ENCODE measurements around the gene ACAD8.
"Not testable (repeated sequence)": the region's sequence is repeated elsewhere in the genome, so short reads cannot be mapped to it uniquely, and the experiment has no call there.

The ACAD8 gene

DNA sequence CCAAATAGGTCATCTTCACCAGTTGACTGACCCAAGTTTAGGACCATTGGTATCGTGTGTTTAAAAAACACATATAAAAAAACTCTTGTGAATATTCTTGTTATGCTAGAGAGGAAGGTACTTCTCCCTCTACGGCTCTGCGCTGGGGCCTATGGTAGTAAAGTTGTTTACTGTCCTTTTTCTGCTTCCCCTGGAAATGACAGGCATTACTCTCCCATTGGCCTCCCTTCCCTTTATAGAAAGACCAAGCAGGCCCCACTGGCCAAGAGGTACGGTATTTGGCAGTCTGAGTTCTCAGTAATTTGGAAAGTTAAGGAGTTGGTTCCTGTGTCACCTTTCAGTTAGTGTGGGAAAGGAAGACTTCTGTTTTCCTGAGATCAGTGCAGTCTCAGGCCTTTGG, 6.7 kb upstream of the ACAD8 start:
- TF ChIP-seq, protein P1, sequence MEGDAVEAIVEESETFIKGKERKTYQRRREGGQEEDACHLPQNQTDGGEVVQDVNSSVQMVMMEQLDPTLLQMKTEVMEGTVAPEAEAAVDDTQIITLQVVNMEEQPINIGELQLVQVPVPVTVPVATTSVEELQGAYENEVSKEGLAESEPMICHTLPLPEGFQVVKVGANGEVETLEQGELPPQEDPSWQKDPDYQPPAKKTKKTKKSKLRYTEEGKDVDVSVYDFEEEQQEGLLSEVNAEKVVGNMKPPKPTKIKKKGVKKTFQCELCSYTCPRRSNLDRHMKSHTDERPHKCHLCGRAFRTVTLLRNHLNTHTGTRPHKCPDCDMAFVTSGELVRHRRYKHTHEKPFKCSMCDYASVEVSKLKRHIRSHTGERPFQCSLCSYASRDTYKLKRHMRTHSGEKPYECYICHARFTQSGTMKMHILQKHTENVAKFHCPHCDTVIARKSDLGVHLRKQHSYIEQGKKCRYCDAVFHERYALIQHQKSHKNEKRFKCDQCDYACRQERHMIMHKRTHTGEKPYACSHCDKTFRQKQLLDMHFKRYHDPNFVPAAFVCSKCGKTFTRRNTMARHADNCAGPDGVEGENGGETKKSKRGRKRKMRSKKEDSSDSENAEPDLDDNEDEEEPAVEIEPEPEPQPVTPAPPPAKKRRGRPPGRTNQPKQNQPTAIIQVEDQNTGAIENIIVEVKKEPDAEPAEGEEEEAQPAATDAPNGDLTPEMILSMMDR (IDR thresholded peaks at IDR 0.05; ENCODE audit: low read length, missing control alignments): no peak
- no peak overlapping the region for H3K4me3 ChIP-seq (replicated peaks; ENCODE audit: low read depth, low read length)
- DNase-seq (ENCODE audit: low read depth): no peak

DNA sequence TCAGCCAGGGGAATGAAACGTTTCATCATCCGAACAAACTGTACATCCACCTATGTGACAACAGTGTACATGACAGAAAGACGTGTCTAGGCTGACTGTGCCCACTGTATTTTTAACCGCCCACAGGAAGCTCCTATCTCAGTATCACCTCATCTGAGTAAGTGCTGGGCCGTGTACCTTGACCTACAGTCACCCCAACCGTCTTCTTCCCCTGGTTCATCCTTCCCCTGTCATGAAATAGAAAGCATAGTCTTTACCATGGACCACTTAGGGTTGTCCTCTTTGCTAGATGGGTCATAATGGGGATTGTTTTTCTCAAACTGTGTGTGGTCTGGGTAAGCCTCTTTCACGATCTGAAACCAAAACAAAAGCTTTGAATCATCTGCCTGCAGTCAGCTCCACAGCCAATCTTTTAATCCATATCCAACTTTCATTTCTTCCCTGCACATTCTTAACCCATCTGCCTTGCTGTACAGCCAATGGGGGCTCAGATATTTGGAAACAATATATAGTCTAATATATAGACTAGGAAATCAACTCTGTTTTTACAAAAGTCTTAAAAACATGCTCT, 4.4 kb upstream of the ACAD8 start:
- DNase-seq (ENCODE audit: low read depth): no peak
- TF ChIP-seq, protein P1 (IDR thresholded peaks at IDR 0.05; ENCODE audit: low read length, missing control alignments): no peak
- no peak overlapping the region for H3K4me3 ChIP-seq (replicated peaks; ENCODE audit: low read depth, low read length)

DNA sequence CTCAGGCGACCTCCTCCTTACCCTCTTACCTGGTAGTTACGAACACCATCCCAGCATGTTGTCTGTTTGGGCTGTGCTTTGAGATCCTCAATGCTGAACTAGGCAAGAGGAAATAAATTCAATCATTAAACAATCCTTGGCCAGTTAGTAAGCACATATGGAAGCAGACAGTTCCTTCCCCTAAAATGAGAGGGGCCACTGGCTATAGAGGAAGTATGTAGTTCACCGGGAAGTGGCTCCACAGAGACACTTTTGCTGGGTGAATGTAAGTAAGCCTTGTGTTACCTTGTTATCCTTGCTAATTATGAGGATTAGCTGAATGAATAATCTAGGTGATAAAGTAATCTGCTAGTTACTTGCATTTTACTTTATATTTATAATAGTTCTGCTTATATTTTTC, 3.1 kb upstream of the ACAD8 start:
- H3K4me3 ChIP-seq (replicated peaks; ENCODE audit: low read depth, low read length): no peak overlapping the region
- no peak for DNase-seq (ENCODE audit: low read depth)
- TF ChIP-seq, protein P1 (IDR thresholded peaks at IDR 0.05; ENCODE audit: low read length, missing control alignments): no peak

DNA sequence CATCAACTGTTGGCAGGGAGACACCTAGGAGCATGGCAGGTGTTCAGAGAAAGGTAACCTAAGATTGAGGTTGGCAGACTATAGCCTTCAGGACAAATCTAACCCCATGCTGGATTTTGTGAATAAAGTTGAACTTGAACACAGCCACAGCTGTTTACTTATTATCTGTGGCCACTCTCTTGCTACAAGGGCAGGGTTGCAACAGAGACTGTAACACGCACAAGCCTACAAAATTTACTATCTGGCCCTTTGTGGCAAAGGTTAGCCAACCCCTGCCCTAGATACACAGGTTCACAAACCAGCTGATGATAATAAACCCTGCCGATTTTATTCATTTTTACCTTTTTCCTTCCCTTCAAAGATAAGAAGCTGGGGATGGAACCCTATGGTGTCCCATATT, 2.7 kb upstream of the ACAD8 start:
- no peak overlapping the region for H3K4me3 ChIP-seq (replicated peaks; ENCODE audit: low read depth, low read length)
- TF ChIP-seq, protein P1 (IDR thresholded peaks at IDR 0.05; ENCODE audit: low read length, missing control alignments): no peak
- DNase-seq (ENCODE audit: low read depth): no peak

DNA sequence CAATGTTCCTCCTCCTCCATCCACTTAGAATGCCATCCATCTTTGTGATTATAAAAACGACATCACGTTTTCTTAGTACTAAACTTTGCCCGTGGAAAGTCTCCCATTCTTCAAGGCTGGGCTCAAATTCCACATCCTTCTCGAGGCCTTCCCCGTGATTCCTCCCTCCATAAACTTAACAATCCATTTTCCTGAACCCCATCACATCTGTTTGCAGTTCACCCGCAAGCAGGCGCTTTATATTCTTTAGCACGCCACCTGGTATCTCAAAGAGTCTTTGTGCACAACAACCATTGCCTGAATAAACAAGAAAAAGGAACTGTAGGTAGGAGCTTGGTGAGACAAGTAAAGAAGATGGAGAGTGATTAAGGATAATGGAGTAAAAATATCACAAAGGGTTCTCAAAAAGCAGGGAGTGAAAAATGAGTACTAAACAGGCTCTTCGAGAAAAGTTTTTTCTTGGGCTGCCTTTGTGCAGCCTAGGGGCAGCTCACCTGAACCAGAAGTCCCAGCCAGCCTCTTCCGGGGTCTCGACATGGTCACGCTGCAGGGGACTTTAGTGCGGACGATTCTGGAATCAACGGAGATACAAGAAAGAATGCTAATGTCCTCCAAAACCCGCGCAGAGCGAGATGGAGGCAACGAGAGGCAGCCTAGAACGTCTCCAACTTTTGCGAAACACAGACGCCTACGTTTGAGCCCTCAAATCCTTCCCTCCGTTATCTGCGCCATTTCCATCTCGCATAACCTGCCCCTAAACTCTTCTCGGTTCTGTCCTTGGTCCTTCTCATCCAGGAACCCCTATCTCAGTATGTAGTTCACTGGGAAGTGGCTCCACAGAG, 801 bp upstream of the ACAD8 start:
- H3K4me3 ChIP-seq (replicated peaks; ENCODE audit: low read depth, low read length): peak overlapping the region; percentile 82
- TF ChIP-seq, protein P1 (IDR thresholded peaks at IDR 0.05; ENCODE audit: low read length, missing control alignments): no peak
- peak; percentile 65 for DNase-seq (ENCODE audit: low read depth)

DNA sequence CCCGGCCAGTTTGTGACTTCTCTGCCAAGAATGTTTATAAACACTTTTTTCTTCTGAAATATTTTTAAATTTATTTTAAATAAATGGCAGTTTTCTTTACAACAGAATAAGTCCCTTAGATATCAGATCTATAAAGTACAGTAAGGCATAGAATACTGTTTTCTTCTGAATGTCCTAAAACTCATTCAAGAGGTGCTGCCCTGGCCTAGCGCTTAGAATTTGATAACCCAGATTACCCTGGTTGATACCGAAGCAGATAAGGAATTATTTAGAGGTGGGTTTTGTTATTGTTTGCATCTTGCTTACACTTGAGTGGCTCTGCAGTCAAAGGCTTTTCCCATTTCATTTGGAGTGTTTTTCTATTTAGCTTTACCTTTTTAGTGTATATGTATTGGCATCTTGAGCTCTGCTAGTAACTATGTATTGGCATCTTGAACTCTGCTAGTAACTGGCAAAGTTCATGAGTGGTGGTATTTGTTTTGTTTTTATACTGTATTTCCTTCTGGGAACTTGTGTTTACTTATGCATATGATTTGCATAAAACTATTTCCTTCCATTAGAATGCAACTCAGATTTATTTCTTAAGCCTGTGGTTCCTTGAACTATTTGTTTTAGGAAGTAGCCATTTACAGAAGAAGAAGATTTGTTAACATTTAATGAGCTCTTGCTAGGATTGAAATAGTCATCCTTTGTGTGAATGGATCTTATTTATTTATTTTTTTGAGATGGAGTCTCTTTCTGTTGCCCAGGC, 1.2 kb downstream of the ACAD8 start:
- TF ChIP-seq, protein P1 (IDR thresholded peaks at IDR 0.05; ENCODE audit: low read length, missing control alignments): no peak
- no peak for DNase-seq (ENCODE audit: low read depth)
- peak overlapping the region; percentile 82 for H3K4me3 ChIP-seq (replicated peaks; ENCODE audit: low read depth, low read length)

DNA sequence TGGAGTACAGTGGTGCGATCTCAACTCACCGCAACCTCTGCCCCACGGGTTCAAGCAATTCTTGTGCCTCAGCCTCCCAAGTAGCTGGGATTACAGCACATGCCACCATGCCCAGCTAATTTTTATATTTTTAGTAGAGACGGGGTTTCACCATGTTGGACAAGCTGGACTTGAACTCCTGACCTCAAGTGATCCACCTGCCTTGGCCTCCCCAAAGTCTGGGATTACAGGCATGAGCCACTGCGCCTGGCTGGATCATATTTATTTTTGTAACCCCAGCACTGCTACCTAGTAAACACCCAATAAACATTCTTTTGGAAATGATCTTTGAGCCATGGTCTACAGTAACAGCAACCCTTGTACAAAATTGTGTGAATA, 1.8 kb downstream of the ACAD8 start:
- H3K4me3 ChIP-seq (replicated peaks; ENCODE audit: low read depth, low read length); DNase-seq (ENCODE audit: low read depth): not testable (repeated sequence)

All from fibroblast of pulmonary artery (primary cell).